ENCODE results near the gene TMEM158. TPM values are rescaled to one million over a fixed set of nuclear protein-coding genes. Genes with fewer than 3 reads are reported as not detected.
A peak's percentile ranks its signal among the peaks of the same experiment; 100 is the strongest.

TMEM158 gene
- total RNA-seq, 1 experiment from 2014 or later: 0.82 TPM

GRCh38 chr3:45223889-45224727 is 2.0 kb downstream of the TMEM158 start:
- DNase-seq: no peak
- BruUV-seq (replicated peaks): no TSS peak
- Histone ChIP-seq H3K9me3 (no peaks in the 10 kb centered on the region), H3K4me3 (ENCODE audit: low read depth, low read length) (no peak overlapping the region), H3K27me3 (replicated peaks; ENCODE audit: control insufficient read depth, insufficient read depth, low read length) (peaks cover 4% of the 10 kb centered on the region; the same call in 1 of the 2 replicates), H3K4me1 (peaks cover 5% of the 10 kb centered on the region; the same call in 1 of the 2 replicates), H3K36me3 (ENCODE audit: control insufficient read depth, insufficient read depth, low read length) (no peaks in the 10 kb centered on the region)
- Mint-ChIP-seq H3K9me3 (ENCODE audit: unreplicated experiment) (no peaks in the 10 kb centered on the region), H3K27ac (ENCODE audit: unreplicated experiment) (no peak overlapping the region), H3K4me1 (ENCODE audit: low read depth, unreplicated experiment) (no peaks in the 10 kb centered on the region), H3K36me3 (ENCODE audit: insufficient read depth, unreplicated experiment) (no peaks in the 10 kb centered on the region), H3K4me3 (ENCODE audit: unreplicated experiment) (peak overlapping the region; percentile 74), H3K27me3 (ENCODE audit: insufficient read depth, unreplicated experiment) (peaks cover 8% of the 10 kb centered on the region)
- POLR2A ChIA-PET: no interaction called here
- CTCF ChIA-PET: interaction anchor here (1.5 kb wide), 1 partner anchor 98 kb away, joined by 4 read pairs; no protein-coding TSS in a partner anchor
- intact Hi-C loops (cut with micrococcal nuclease; ENCODE audit: unreplicated experiment): loop anchor here (2.0 to 10.0 kb wide), 2 partner anchors 285 to 441 kb away; no protein-coding TSS in a partner anchor
- no peak for TF ChIP-seq CTCF (IDR thresholded peaks at IDR 0.05; ENCODE audit: insufficient read depth in 1 of 2, low read depth in 1 of 2, low read length in 1 of 2, severe bottlenecking in 1 of 2, unreplicated experiment in 1 of 2)

DNA sequence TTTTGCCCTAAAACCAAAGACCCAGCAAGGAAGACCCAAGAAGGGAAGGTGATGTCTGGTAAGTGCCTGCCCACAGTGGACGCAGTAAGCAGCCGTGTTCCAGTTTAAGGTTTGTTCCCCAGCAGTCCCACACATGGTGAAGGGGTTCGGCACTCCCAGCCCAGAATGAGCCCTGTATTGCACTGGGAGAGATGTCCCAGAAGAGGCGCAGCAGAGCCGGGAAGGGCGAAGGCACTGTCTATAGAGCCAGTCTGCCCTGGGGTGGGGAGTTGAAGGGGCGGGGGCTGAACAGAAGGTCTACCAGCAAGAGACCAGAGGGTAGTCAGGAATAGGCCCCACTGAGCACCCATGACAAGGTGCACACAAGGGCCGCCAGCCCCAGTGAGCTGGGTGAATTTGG is 6.4 kb downstream of the TMEM158 start:
- H3K27me3 Mint-ChIP-seq (ENCODE audit: insufficient read depth, unreplicated experiment): peaks cover 5% of the 10 kb centered on the region
- no TSS peak for BruUV-seq (replicated peaks)
- Histone ChIP-seq H3K27me3 (replicated peaks; ENCODE audit: control insufficient read depth, insufficient read depth, low read length) (peaks cover 3% of the 10 kb centered on the region; the same call in 1 of the 2 replicates), H3K36me3 (ENCODE audit: control insufficient read depth, insufficient read depth, low read length) (no peaks in the 10 kb centered on the region), H3K9me3 (no peaks in the 10 kb centered on the region), H3K4me3 (ENCODE audit: low read depth, low read length) (no peak overlapping the region), H3K4me1 (no peaks in the 10 kb centered on the region)
- no peak overlapping the region for H3K4me3 Mint-ChIP-seq (ENCODE audit: unreplicated experiment)
- POLR2A ChIA-PET: no interaction called here
- intact Hi-C loops (cut with micrococcal nuclease; ENCODE audit: unreplicated experiment): loop anchor here (10.0 kb wide), 1 partner anchor 445 kb away; no protein-coding TSS in a partner anchor
- TF ChIP-seq CTCF (IDR thresholded peaks at IDR 0.05; ENCODE audit: insufficient read depth in 1 of 2, low read depth in 1 of 2, low read length in 1 of 2, severe bottlenecking in 1 of 2, unreplicated experiment in 1 of 2): no peak
- CTCF ChIA-PET: interaction anchor here (0.7 kb wide), 1 partner anchor 306 kb away, joined by 3 read pairs; no protein-coding TSS in a partner anchor
- DNase-seq: no peak
- no peaks in the 10 kb centered on the region for H3K36me3 Mint-ChIP-seq (ENCODE audit: insufficient read depth, unreplicated experiment)
- H3K4me1 Mint-ChIP-seq (ENCODE audit: low read depth, unreplicated experiment): peaks cover 5% of the 10 kb centered on the region
- no peak overlapping the region for H3K27ac Mint-ChIP-seq (ENCODE audit: unreplicated experiment)
- no peaks in the 10 kb centered on the region for H3K9me3 Mint-ChIP-seq (ENCODE audit: unreplicated experiment)

DNA sequence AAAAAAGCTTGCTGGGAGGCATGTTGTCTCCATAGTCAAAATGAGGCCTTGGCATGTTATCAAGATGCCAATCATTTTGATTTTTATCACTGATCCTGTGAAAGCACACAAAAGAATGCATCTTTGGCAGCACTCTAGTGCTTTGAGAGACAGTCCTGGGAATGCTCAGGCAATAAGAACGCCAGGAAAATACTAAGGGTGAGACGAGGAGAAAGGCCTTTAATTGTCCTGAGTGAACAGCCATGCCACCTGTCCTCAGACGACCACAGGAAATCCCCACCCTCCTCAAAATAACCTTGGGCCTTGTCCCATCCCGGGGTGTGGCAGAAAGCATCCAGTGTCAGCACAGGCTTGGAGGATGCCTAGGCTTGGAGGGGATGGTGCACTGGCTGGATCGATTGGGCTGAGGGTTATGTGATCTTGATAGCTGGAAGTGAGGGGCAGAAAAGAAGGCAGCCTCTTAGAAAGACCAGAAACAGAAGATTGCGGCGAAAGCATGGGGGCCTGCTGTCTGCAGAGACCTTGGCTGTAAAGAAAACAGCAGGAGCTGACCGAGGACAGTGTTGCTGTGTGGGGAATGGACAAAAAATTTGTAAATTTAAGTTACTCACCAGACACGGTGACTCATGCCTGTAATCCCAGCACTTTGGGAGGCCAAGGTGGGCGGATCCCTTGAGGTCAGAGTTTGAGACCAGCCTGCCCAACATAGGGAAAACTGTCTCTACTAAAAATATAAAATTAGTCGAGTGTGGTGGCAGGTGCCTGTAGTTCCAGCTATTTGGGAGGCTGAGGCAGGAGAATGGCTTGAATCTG is 7.3 kb downstream of the TMEM158 start:
- no peak for TF ChIP-seq CTCF (IDR thresholded peaks at IDR 0.05; ENCODE audit: insufficient read depth in 1 of 2, low read depth in 1 of 2, low read length in 1 of 2, severe bottlenecking in 1 of 2, unreplicated experiment in 1 of 2)
- BruUV-seq (replicated peaks): no TSS peak
- ChIA-PET CTCF (no interaction called here), POLR2A (no interaction called here)
- intact Hi-C loops (cut with micrococcal nuclease; ENCODE audit: unreplicated experiment): no loop called here
- peaks cover 3% of the 10 kb centered on the region; the same call in 1 of the 2 replicates for H3K27me3 ChIP-seq (replicated peaks; ENCODE audit: control insufficient read depth, insufficient read depth, low read length)
- Mint-ChIP-seq H3K36me3 (ENCODE audit: insufficient read depth, unreplicated experiment) (no peaks in the 10 kb centered on the region), H3K27ac (ENCODE audit: unreplicated experiment) (no peak overlapping the region), H3K4me3 (ENCODE audit: unreplicated experiment) (no peak overlapping the region), H3K9me3 (ENCODE audit: unreplicated experiment) (no peaks in the 10 kb centered on the region), H3K4me1 (ENCODE audit: low read depth, unreplicated experiment) (peaks cover 5% of the 10 kb centered on the region), H3K27me3 (ENCODE audit: insufficient read depth, unreplicated experiment) (no peaks in the 10 kb centered on the region)
- no peaks in the 10 kb centered on the region for H3K36me3 ChIP-seq (ENCODE audit: control insufficient read depth, insufficient read depth, low read length)
- no peak overlapping the region for H3K4me3 ChIP-seq (ENCODE audit: low read depth, low read length)
- H3K4me1 ChIP-seq: no peaks in the 10 kb centered on the region
- H3K9me3 ChIP-seq: no peaks in the 10 kb centered on the region
- DNase-seq: no peak
